ENCODE data around the gene OTOL1. TPM values are rescaled to one million over a fixed set of nuclear protein-coding genes. Genes with fewer than 3 reads are reported as not detected.
"Not testable (repeated sequence)": the region's sequence is repeated elsewhere in the genome, so short reads cannot be mapped to it uniquely, and the experiment has no call there.

Gene OTOL1
- total RNA-seq, 3 donors from 2014 or later (not counting 1 experiment from before 2014, with no cell fraction given) = not detected

- Mint-ChIP-seq H3K4me1 (no peaks in the 10 kb centered on the region), H3K27me3 (ENCODE audit: low read depth in 2 of 2) (peaks cover 7 to 45% of the 10 kb centered on the region in 2 donors), H3K36me3 (peaks cover 2% of the 10 kb centered on the region), H3K4me3 (no peak overlapping the region), H3K27ac (no peak overlapping the region), H3K9me3 (no peaks in the 10 kb centered on the region)
- no peaks in the 10 kb centered on the region for H3K9me3 ChIP-seq (ENCODE audit: control insufficient read depth, insufficient read depth, low read length)
- H3K27me3 ChIP-seq (ENCODE audit: control insufficient read depth, insufficient read depth, low read length) = peaks cover 5% of the 10 kb centered on the region
- H3K4me1 ChIP-seq (ENCODE audit: control insufficient read depth, insufficient read depth, low read length) = no peaks in the 10 kb centered on the region
- no peaks in the 10 kb centered on the region for H3K36me3 ChIP-seq (ENCODE audit: control insufficient read depth, insufficient read depth, low read length)
- intact Hi-C loops (cut with micrococcal nuclease) = no loop called here
- H3K4me3 ChIP-seq (ENCODE audit: low read length) = no peak overlapping the region
- no peak for TF ChIP-seq CTCF (IDR thresholded peaks at IDR 0.05)
- DNase-seq (no peak), ATAC-seq (no peak)
- H3K27ac ChIP-seq (ENCODE audit: low read length) = no peak overlapping the region
Observed at GRCh38 chr3:161489395-161489794, 7.2 kb upstream of the OTOL1 start.

GRCh38 chr3:161490845-161491244 lies 5.8 kb upstream of the OTOL1 start:
- H3K27me3 ChIP-seq (ENCODE audit: control insufficient read depth, insufficient read depth, low read length); H3K9me3 Mint-ChIP-seq; H3K27ac Mint-ChIP-seq; H3K4me3 ChIP-seq (ENCODE audit: low read length); ATAC-seq; DNase-seq; H3K27ac ChIP-seq (ENCODE audit: low read length); H3K4me3 Mint-ChIP-seq; H3K36me3 ChIP-seq (ENCODE audit: control insufficient read depth, insufficient read depth, low read length); intact Hi-C loops (cut with micrococcal nuclease); H3K4me1 ChIP-seq (ENCODE audit: control insufficient read depth, insufficient read depth, low read length); H3K9me3 ChIP-seq (ENCODE audit: control insufficient read depth, insufficient read depth, low read length); H3K4me1 Mint-ChIP-seq: not testable (repeated sequence)
- WGBS (ENCODE audit: insufficient coverage) = 92% methylated on average over 1 of the region's 1 CpG
- H3K36me3 Mint-ChIP-seq = peaks cover 14% of the 10 kb centered on the region
- H3K27me3 Mint-ChIP-seq (ENCODE audit: low read depth in 2 of 2) = peaks cover 9 to 48% of the 10 kb centered on the region in 2 donors

- Histone ChIP-seq H3K36me3 (ENCODE audit: control insufficient read depth, insufficient read depth, low read length) (no peaks in the 10 kb centered on the region), H3K27ac (ENCODE audit: low read length) (no peak overlapping the region), H3K4me1 (ENCODE audit: control insufficient read depth, insufficient read depth, low read length) (no peaks in the 10 kb centered on the region), H3K4me3 (ENCODE audit: low read length) (no peak overlapping the region), H3K9me3 (ENCODE audit: control insufficient read depth, insufficient read depth, low read length) (no peaks in the 10 kb centered on the region), H3K27me3 (ENCODE audit: control insufficient read depth, insufficient read depth, low read length) (no peaks in the 10 kb centered on the region)
- Mint-ChIP-seq H3K36me3 (peaks cover 14% of the 10 kb centered on the region), H3K4me1 (no peaks in the 10 kb centered on the region), H3K27me3 (ENCODE audit: low read depth in 2 of 2) (peaks cover 2 to 21% of the 10 kb centered on the region in 2 donors), H3K27ac (no peak overlapping the region), H3K4me3 (no peak overlapping the region), H3K9me3 (peaks cover 0 to 2% of the 10 kb centered on the region in 2 donors)
- no CpG with 5 or more reads among the region's 2 CpGs for WGBS (ENCODE audit: insufficient coverage)
- ATAC-seq (no peak), DNase-seq (no peak)
- TF ChIP-seq CTCF (IDR thresholded peaks at IDR 0.05) = no peak
- intact Hi-C loops (cut with micrococcal nuclease) = no loop called here
Observed at GRCh38 chr3:161498259-161498921, 1.8 kb downstream of the OTOL1 start.

GRCh38 chr3:161500068-161500796 lies 3.6 kb downstream of the OTOL1 start:
- TF ChIP-seq CTCF (IDR thresholded peaks at IDR 0.05) = no peak
- H3K9me3 Mint-ChIP-seq = peaks cover 0 to 1% of the 10 kb centered on the region in 2 donors
- no peaks in the 10 kb centered on the region for H3K4me1 ChIP-seq (ENCODE audit: control insufficient read depth, insufficient read depth, low read length)
- H3K27me3 ChIP-seq (ENCODE audit: control insufficient read depth, insufficient read depth, low read length) = no peaks in the 10 kb centered on the region
- DNase-seq (no peak), ATAC-seq (no peak)
- intact Hi-C loops (cut with micrococcal nuclease) = no loop called here
- H3K27me3 Mint-ChIP-seq (ENCODE audit: low read depth in 2 of 2) = peaks cover 0 to 9% of the 10 kb centered on the region in 2 donors
- H3K36me3 ChIP-seq (ENCODE audit: control insufficient read depth, insufficient read depth, low read length) = no peaks in the 10 kb centered on the region
- H3K9me3 ChIP-seq (ENCODE audit: control insufficient read depth, insufficient read depth, low read length) = no peaks in the 10 kb centered on the region
- no peaks in the 10 kb centered on the region for H3K4me1 Mint-ChIP-seq
- H3K27ac ChIP-seq (ENCODE audit: low read length) = no peak overlapping the region
- H3K4me3 ChIP-seq (ENCODE audit: low read length) = no peak overlapping the region
- no peak overlapping the region for H3K27ac Mint-ChIP-seq
- 92% methylated on average over 3 of the region's 3 CpGs for WGBS (ENCODE audit: insufficient coverage)
- peaks cover 4% of the 10 kb centered on the region for H3K36me3 Mint-ChIP-seq
- H3K4me3 Mint-ChIP-seq = no peak overlapping the region

All from natural killer cell (primary cell).